Spleen (tissue), 11 donors: ENCODE measurements around the gene MYCN. TPM values are rescaled to one million over a fixed set of nuclear protein-coding genes. Genes with fewer than 3 reads are reported as not detected.

ENCODE experiments used
- DNase-seq: peaks from one replicate; pipeline ENCODE4 v3.0.0-alpha.2; 2020
- H3K27ac ChIP-seq, 8 donors: fragments of 200-600 bp; sonication (generic) in 7 of 8; 1 replicate in 4 of 8; 2 replicates in 4 of 8; pipeline versions ENCODE4 v1.5.0 to v1.8.0; 2016 to 2021; ENCODE audit warnings: inconsistent platforms in 4 of 8, mild to moderate bottlenecking in 4 of 8, moderate library complexity in 1 of 8
- H3K27me3 ChIP-seq, 7 donors: fragments of 200-600 bp; sonication (generic) in 6 of 7; replicated peaks in 1 of 7; 1 replicate in 4 of 7; 2 replicates in 3 of 7; pipeline versions ENCODE4 v1.5.0 to v1.8.0; 2016 to 2021; ENCODE audit warnings: inconsistent platforms in 3 of 7, mild to moderate bottlenecking in 1 of 7
- H3K36me3 ChIP-seq, 6 donors: fragments of 200-600 bp; sonication (generic) in 5 of 6; 1 replicate in 4 of 6; 2 replicates in 2 of 6; pipeline versions ENCODE4 v1.5.0 to v1.8.0; 2016 to 2021; ENCODE audit warnings: inconsistent platforms in 2 of 6
- H3K4me1 ChIP-seq, 6 donors: fragments of 200-600 bp; sonication (generic) in 5 of 6; 1 replicate in 3 of 6; 2 replicates in 3 of 6; pipeline versions ENCODE4 v1.5.0 to v1.8.0; 2016 to 2021; ENCODE audit warnings: inconsistent platforms in 3 of 6
- H3K4me3 ChIP-seq, 8 donors: fragments of 200-600 bp; sonication (generic) in 7 of 8; 1 replicate in 4 of 8; 2 replicates in 4 of 8; pipeline versions ENCODE4 v1.5.0 to v1.8.0; 2016 to 2021; ENCODE audit warnings: inconsistent platforms in 4 of 8, mild to moderate bottlenecking in 4 of 8, moderate library complexity in 2 of 8
- H3K9me3 ChIP-seq, 8 donors: fragments of 200-600 bp; sonication (generic) in 7 of 8; 1 replicate in 4 of 8; 2 replicates in 4 of 8; pipeline versions ENCODE4 v1.5.0 to v1.8.0; 2016 to 2021; ENCODE audit warnings: inconsistent platforms in 4 of 8
- POLR2A ChIP-seq, 3 donors: fragments of 450-650 bp; IDR thresholded peaks; one replicate each; pipeline ENCODE4 v1.5.1; 2017; ENCODE audit warnings: antibody characterized with exemption in 3 of 3, mild to moderate bottlenecking in 1 of 3
- POLR2AphosphoS5 ChIP-seq, 3 donors: sonication (generic); formaldehyde crosslinking; IDR thresholded peaks; one replicate each; pipeline ENCODE4 v1.5.1; 2017; ENCODE audit warnings: antibody characterized with exemption in 3 of 3
- WGBS, 5 donors: extraction: QIAGEN DNeasy Blood & Tissue Kit in 3 of 5; methylation state at CpG; one replicate each; pipeline versions ENCODE4 v1.1.5 to v1.1.7; 2013 to 2018; 5-methylcytosine and 5-hydroxymethylcytosine counted together
- intact Hi-C: fragments of 100-400 bp; cut with DNase I; formaldehyde crosslinking; loops from one replicate; pipeline ENCODE4 v1.15.0; 2023; ENCODE audit warnings: low total_unique reads
- polyA plus RNA-seq, 3 donors: library from polyadenylated mRNA; stranded (reverse); fragments of 200-250 nt; gene quantifications; one replicate each; pipeline ENCODE4 v1.2.1, GENCODE V29; 2013
- total RNA-seq, 7 donors: library from RNA; depleted of rRNA in 3 of 7; stranded (reverse); fragments of >200 nt in 3 of 7; fragmentation: NEBNext Ultra II Directional in 4 of 7; extraction: Animal tissue kit (Norgen Biotek cat#: 25700) in 4 of 7; gene quantifications; one replicate each; pipeline versions ENCODE4 v1.1.0 to v1.2.1, GENCODE V29; 2016 to 2021
- TF ChIP-seq, protein P1 (sequence below), 11 experiments: fragments of 200-600 bp in 7 of 11; fragments of 450-650 bp in 4 of 11; sonication (generic) in 4 of 11; IDR thresholded peaks in 8 of 11; conservative IDR thresholded peaks in 3 of 11; 1 replicate in 7 of 11; 2 replicates in 4 of 11; pipeline versions ENCODE4 v1.4.0 to v1.8.0; 2016 to 2021; ENCODE audit warnings: antibody characterized with exemption in 11 of 11, inconsistent platforms in 4 of 11, mild to moderate bottlenecking in 1 of 11
- donor health status: healthy with polysubstance abuse.
- donor health status: DM: no; HTN: no; CAD: no; lungs with moderate emphysema.
- donor health status: DM: no; HTN: no; CAD: no.
- donor health status: Bipolar disorder and iron deficiency.
- donor health status: healthy.
- donor health status: DM: no; HTN: no; CAD: no.
- donor health status: DM: yes; HTN: yes; CAD: no.

MYCN gene
- total and polyA plus RNA-seq, 10 donors, result 0.03 to 1.3 (median 0.33) TPM; not detected in 2

DNA sequence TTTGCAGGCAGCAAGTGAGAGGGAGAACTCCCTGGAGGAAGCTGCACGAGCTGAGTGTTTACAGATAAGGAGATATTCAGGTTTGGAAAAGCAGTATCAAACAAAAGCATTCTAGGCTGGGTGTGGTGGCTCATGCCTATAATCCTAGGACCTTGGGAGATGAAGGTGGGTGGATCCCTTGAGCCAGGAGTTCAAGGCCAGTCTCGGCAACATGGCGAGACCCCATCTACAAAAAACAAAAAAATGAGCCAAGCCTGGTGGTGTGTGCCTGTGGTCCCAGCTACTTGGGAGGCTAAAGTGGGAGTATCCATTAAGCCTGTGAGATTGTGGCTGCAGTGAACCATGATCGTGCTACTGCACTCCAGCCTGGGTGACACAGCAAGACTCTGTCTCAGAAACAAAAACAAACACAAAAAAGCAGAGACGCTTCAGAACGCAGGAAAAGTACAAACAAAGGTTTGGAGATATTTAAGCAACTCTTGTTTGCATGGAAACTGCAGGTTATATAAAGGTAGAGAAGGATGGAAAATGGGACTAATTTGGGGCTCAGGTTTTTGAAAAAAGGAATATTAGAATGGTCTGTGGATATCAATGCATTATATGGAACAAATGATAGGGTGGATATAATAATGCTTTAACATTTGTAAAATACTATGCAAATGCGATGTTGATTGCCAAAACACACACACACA, 31.6 kb downstream of the MYCN start:
- H3K27me3 ChIP-seq, result peaks cover 0 to 13% (median 0%) of the 10 kb centered on the region in 7 donors
- H3K9me3 ChIP-seq, result no peaks in the 10 kb centered on the region
- DNase-seq, result no peak
- no peak overlapping the region for H3K27ac ChIP-seq
- intact Hi-C loops, result no loop called here
- no peak overlapping the region for H3K4me3 ChIP-seq
- 76 to 88% (median 81%) methylated on average over 7 of the region's 7 CpGs for WGBS, 5 donors
- H3K36me3 ChIP-seq, result no peaks in the 10 kb centered on the region
- no peak for TF ChIP-seq POLR2A (IDR thresholded peaks at IDR 0.05)
- no peaks in the 10 kb centered on the region for H3K4me1 ChIP-seq

DNA sequence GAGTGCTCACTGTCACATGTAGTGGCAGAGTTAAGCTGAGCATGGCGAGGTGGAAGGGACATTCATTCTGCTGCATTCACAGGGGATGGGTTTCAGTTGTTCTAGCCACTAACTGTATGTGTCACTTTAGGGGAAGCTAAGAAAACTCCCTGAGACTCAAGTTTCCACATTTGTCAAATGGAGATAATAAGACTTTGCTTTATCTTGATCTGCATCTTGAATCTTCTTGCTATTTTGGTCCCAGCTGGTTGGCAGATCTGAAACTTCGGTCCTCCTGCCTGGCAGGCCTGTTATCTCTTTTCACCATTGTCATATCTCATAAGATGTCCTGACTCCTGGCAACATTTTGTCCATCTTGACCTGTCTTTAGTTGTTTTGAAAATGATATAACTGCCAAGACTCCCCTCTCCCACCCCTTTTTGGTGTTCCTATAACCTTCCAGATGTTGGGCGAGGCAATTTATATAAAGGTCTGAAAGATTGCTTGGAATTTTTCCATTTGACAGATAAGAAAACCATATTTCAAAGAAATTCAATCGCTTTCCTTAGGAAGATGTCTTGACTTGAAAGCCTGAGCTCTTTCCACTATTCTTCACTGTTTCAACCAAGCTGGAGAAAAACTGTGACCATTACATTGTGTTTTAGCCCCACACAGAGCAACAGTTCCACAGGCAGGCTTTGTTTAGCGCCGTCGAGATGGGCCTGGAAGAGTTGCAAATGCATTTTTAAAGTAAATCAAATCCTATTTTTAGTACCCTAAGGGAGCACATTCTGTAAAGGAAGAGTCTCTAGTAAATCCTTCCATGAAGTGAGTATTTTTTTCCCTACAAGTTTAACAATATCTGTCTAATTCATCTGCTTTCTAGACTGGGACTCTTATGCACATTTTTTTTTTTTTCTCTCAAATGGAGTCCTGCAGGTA, 33.4 kb downstream of the MYCN start:
- Histone ChIP-seq H3K4me1 (no peaks in the 10 kb centered on the region), H3K27me3 (peaks cover 0 to 13% (median 0%) of the 10 kb centered on the region in 7 donors), H3K27ac (no peak overlapping the region), H3K36me3 (no peaks in the 10 kb centered on the region), H3K4me3 (no peak overlapping the region), H3K9me3 (no peaks in the 10 kb centered on the region)
- intact Hi-C loops, result no loop called here
- TF ChIP-seq POLR2A (IDR thresholded peaks at IDR 0.05) (no peak), POLR2AphosphoS5 (IDR thresholded peaks at IDR 0.05) (no peak)
- TF ChIP-seq, protein P1, sequence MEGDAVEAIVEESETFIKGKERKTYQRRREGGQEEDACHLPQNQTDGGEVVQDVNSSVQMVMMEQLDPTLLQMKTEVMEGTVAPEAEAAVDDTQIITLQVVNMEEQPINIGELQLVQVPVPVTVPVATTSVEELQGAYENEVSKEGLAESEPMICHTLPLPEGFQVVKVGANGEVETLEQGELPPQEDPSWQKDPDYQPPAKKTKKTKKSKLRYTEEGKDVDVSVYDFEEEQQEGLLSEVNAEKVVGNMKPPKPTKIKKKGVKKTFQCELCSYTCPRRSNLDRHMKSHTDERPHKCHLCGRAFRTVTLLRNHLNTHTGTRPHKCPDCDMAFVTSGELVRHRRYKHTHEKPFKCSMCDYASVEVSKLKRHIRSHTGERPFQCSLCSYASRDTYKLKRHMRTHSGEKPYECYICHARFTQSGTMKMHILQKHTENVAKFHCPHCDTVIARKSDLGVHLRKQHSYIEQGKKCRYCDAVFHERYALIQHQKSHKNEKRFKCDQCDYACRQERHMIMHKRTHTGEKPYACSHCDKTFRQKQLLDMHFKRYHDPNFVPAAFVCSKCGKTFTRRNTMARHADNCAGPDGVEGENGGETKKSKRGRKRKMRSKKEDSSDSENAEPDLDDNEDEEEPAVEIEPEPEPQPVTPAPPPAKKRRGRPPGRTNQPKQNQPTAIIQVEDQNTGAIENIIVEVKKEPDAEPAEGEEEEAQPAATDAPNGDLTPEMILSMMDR (IDR thresholded peaks at IDR 0.05 in 8 of 11, conservative IDR thresholded peaks at IDR 0.05 in 3 of 11), result no peak
- no peak for DNase-seq
- WGBS, 5 donors, result 70 to 84% (median 78%) methylated on average over 7 of the region's 7 CpGs

DNA sequence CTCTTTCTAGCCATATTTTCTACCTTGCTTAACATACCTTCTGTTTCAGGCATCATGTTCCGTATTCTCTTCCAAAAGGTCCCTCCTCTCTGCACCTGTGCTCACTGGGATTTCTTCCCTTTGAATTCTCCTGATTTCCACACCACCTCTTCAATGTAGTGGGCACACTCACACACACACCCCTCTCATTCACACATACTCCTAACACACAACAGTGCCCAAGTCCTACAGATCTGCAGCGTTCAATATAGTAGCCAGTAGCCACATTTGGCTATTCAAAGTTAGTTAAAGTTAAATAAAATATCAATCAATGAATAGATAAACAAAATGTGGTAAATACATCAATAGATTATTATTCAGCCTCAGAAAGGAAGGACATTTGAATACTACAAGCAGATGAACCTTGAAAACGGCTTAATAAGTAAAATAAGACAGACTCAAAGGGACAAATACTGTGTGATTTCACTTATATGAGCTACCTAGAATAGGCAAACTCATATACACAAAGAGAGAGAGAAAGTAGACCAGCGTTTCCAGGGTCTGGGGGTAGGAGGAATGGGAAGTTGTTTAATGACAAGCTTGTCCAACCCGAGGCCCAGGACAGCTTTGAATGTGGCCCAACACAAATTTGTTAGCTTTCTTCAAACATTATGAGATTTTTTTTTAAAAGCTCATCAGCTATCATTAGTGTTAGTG, 34.4 kb downstream of the MYCN start:
- DNase-seq, result no peak
- H3K4me1 ChIP-seq, result no peaks in the 10 kb centered on the region
- H3K4me3 ChIP-seq, result no peak overlapping the region
- no peak overlapping the region for H3K27ac ChIP-seq
- H3K27me3 ChIP-seq, result peaks cover 0 to 13% (median 0%) of the 10 kb centered on the region in 7 donors
- 74 to 86% (median 81%) methylated on average over 5 of the region's 5 CpGs for WGBS, 5 donors
- no peaks in the 10 kb centered on the region for H3K36me3 ChIP-seq
- no peak for TF ChIP-seq POLR2A (IDR thresholded peaks at IDR 0.05)
- no peak for TF ChIP-seq POLR2AphosphoS5 (IDR thresholded peaks at IDR 0.05)
- TF ChIP-seq, protein P1 (IDR thresholded peaks at IDR 0.05 in 8 of 11, conservative IDR thresholded peaks at IDR 0.05 in 3 of 11), result no peak
- no peaks in the 10 kb centered on the region for H3K9me3 ChIP-seq
- intact Hi-C loops, result no loop called here

DNA sequence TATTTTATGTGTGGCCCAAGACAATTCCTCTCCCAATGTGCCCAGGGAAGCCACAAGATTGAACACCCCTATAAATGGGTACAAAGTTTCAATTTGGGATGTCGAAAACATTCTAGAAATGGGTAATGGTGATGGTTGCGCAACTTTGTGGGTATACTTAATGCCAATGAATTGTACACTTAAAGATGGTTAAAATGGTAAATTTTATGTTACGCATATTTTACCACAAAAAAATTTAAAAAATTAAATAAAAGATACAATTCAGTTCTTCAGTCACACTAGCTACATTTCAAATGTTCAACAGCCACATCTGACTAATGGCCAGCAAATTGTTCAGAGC, 34.9 kb downstream of the MYCN start:
- no peaks in the 10 kb centered on the region for H3K4me1 ChIP-seq
- TF ChIP-seq POLR2A (IDR thresholded peaks at IDR 0.05) (no peak), POLR2AphosphoS5 (IDR thresholded peaks at IDR 0.05) (no peak)
- TF ChIP-seq, protein P1 (IDR thresholded peaks at IDR 0.05 in 8 of 11, conservative IDR thresholded peaks at IDR 0.05 in 3 of 11), result no peak
- 82 to 94% (median 87%) methylated on average over 3 of the region's 3 CpGs for WGBS, 5 donors
- no peak overlapping the region for H3K4me3 ChIP-seq
- H3K9me3 ChIP-seq, result no peaks in the 10 kb centered on the region
- peaks cover 0 to 13% (median 0%) of the 10 kb centered on the region in 7 donors for H3K27me3 ChIP-seq
- no peak overlapping the region for H3K27ac ChIP-seq
- intact Hi-C loops, result no loop called here
- DNase-seq, result no peak
- H3K36me3 ChIP-seq, result no peaks in the 10 kb centered on the region
